OCI-LY3 (cell line): ENCODE results near the gene TBC1D32.
"Not testable (repeated sequence)": the region's sequence is repeated elsewhere in the genome, so short reads cannot be mapped to it uniquely, and the experiment has no call there.

Source experiments
- H2AFZ ChIP-seq: fragments of 200-600, 300-600 bp; shearing (Covaris generic); 2 replicates; pipeline ENCODE4 v1.6.0; 2014; ENCODE audit warnings: antibody characterized with exemption, low read depth, low read length
- H3K27ac ChIP-seq: fragments of 200-600, 300-600 bp; sonication (generic); 2 replicates; pipeline ENCODE4 v1.5.1; 2014; ENCODE audit warnings: mild to moderate bottlenecking, low read length, moderate library complexity, mixed read lengths
- H3K27me3 ChIP-seq: fragments of 200-600, 300-600 bp; sonication (generic); 2 replicates; pipeline ENCODE4 v1.6.1; 2014; ENCODE audit warnings: low read depth, low read length, mixed read lengths
- H3K36me3 ChIP-seq: fragments of 200-600, 300-600 bp; sonication (generic); replicated peaks from 2 replicates; pipeline ENCODE3; 2014; ENCODE audit warnings: low read depth, low read length, mixed read lengths
- H3K4me1 ChIP-seq: fragments of 300-600, 200-600 bp; sonication (generic); 2 replicates; pipeline ENCODE4 v1.6.1; 2014; ENCODE audit warnings: low read length, mixed read lengths
- H3K4me2 ChIP-seq: fragments of 200-600, 300-600 bp; sonication (generic); 2 replicates; pipeline ENCODE4 v1.6.1; 2014; ENCODE audit warnings: low read length, mixed read lengths
- H3K4me3 ChIP-seq: fragments of 300-600, 200-600 bp; sonication (generic); 2 replicates; pipeline ENCODE4 v1.5.1; 2014; ENCODE audit warnings: antibody characterized with exemption, mild to moderate bottlenecking, low read length, moderate library complexity
- H3K79me2 ChIP-seq: fragments of 300-600, 200-600 bp; shearing (Covaris generic); 2 replicates; pipeline ENCODE4 v1.6.1; 2014; ENCODE audit warnings: mild to moderate bottlenecking, low read length, mixed read lengths
- H3K9ac ChIP-seq: fragments of 300-600, 200-600 bp; shearing (Covaris generic); 2 replicates; pipeline ENCODE4 v1.6.0; 2014; ENCODE audit warnings: mild to moderate bottlenecking, low read length, moderate library complexity
- H3K9me3 ChIP-seq: fragments of 200-600, 300-600 bp; shearing (Covaris generic); 2 replicates; pipeline ENCODE4 v1.6.1; 2014; ENCODE audit warnings: low read length, mixed read lengths; ENCODE audit not compliant: insufficient read depth
- H4K20me1 ChIP-seq: fragments of 200-600, 300-600 bp; sonication (generic); 2 replicates; pipeline ENCODE4 v1.6.1; 2016; ENCODE audit warnings: low read length, mixed read lengths; ENCODE audit not compliant: insufficient read depth
- EZH2phosphoT487 ChIP-seq: fragments of 200-600 bp; shearing (Covaris generic); IDR thresholded peaks from 2 replicates; pipeline ENCODE4 v1.6.1; 2018; ENCODE audit warnings: antibody characterized with exemption, mixed run types, low read depth
- TF ChIP-seq, protein P1 (sequence below): fragments of 200-600, 300-600 bp; sonication (generic); IDR thresholded peaks from 2 replicates; pipeline ENCODE4 v1.5.1; 2014; ENCODE audit warnings: antibody characterized with exemption, low read length, low read depth

Gene TBC1D32

GRCh38 chr6:121086876-121087275 is 247.4 kb downstream of the TBC1D32 start:
- Histone ChIP-seq H3K27ac (no peak overlapping the region), H3K79me2 (no peaks in the 10 kb centered on the region), H3K4me2 (no peak overlapping the region), H3K9ac (no peak overlapping the region), H3K36me3 (no peaks in the 10 kb centered on the region), H3K27me3 (no peaks in the 10 kb centered on the region), H3K9me3 (no peaks in the 10 kb centered on the region), H3K4me3 (no peak overlapping the region), H4K20me1 (no peaks in the 10 kb centered on the region), H2AFZ (no peak overlapping the region), H3K4me1 (no peaks in the 10 kb centered on the region)
- TF ChIP-seq, protein P1, sequence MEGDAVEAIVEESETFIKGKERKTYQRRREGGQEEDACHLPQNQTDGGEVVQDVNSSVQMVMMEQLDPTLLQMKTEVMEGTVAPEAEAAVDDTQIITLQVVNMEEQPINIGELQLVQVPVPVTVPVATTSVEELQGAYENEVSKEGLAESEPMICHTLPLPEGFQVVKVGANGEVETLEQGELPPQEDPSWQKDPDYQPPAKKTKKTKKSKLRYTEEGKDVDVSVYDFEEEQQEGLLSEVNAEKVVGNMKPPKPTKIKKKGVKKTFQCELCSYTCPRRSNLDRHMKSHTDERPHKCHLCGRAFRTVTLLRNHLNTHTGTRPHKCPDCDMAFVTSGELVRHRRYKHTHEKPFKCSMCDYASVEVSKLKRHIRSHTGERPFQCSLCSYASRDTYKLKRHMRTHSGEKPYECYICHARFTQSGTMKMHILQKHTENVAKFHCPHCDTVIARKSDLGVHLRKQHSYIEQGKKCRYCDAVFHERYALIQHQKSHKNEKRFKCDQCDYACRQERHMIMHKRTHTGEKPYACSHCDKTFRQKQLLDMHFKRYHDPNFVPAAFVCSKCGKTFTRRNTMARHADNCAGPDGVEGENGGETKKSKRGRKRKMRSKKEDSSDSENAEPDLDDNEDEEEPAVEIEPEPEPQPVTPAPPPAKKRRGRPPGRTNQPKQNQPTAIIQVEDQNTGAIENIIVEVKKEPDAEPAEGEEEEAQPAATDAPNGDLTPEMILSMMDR = no peak
- no peak for TF ChIP-seq EZH2phosphoT487

- no peaks in the 10 kb centered on the region for H3K27me3 ChIP-seq
- no peak overlapping the region for H3K4me3 ChIP-seq
- no peak overlapping the region for H2AFZ ChIP-seq
- H3K36me3 ChIP-seq = no peaks in the 10 kb centered on the region
- no peak overlapping the region for H3K9ac ChIP-seq
- TF ChIP-seq, protein P1 = no peak
- no peak for TF ChIP-seq EZH2phosphoT487
- H3K27ac ChIP-seq = no peak overlapping the region
- no peak overlapping the region for H3K4me2 ChIP-seq
- no peaks in the 10 kb centered on the region for H3K4me1 ChIP-seq
- H3K9me3 ChIP-seq = no peaks in the 10 kb centered on the region
- H4K20me1 ChIP-seq = no peaks in the 10 kb centered on the region
- no peaks in the 10 kb centered on the region for H3K79me2 ChIP-seq
These were observed 258.2 kb downstream of the TBC1D32 start for GRCh38 chr6:121076119-121076518.

- H3K4me3 ChIP-seq, H3K4me1 ChIP-seq, H3K36me3 ChIP-seq, H3K27ac ChIP-seq, H4K20me1 ChIP-seq, H3K9ac ChIP-seq, H3K79me2 ChIP-seq, H3K4me2 ChIP-seq, H3K27me3 ChIP-seq, H3K9me3 ChIP-seq, H2AFZ ChIP-seq: not testable (repeated sequence)
These were observed 265.5 kb downstream of the TBC1D32 start for GRCh38 chr6:121068749-121069148.

DNA sequence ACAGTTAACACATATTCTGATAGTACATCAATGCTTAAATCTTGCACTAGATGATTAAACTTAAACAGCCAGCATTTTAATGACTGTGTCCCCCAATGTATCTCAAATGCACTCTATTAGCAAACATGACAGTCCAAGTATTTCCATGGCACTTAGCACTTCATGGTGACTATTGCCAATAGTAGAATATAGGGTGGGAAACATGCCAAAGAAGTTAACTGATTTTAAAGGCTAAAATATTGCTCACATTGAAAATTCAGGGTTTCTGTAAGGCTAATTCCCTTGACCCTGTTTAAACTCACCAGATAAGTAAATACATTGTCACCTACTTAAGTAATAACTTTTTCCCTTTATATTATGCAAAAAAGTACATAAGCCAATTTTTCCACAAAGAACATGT is 266.9 kb downstream of the TBC1D32 start:
- Histone ChIP-seq H3K4me2 (no peak overlapping the region), H3K9ac (no peak overlapping the region), H3K79me2 (no peaks in the 10 kb centered on the region), H2AFZ (no peak overlapping the region), H3K4me3 (no peak overlapping the region), H3K4me1 (no peaks in the 10 kb centered on the region), H3K36me3 (no peaks in the 10 kb centered on the region), H3K27me3 (no peaks in the 10 kb centered on the region), H4K20me1 (no peaks in the 10 kb centered on the region), H3K9me3 (no peaks in the 10 kb centered on the region), H3K27ac (no peak overlapping the region)
- TF ChIP-seq, protein P1 = no peak
- no peak for TF ChIP-seq EZH2phosphoT487

DNA sequence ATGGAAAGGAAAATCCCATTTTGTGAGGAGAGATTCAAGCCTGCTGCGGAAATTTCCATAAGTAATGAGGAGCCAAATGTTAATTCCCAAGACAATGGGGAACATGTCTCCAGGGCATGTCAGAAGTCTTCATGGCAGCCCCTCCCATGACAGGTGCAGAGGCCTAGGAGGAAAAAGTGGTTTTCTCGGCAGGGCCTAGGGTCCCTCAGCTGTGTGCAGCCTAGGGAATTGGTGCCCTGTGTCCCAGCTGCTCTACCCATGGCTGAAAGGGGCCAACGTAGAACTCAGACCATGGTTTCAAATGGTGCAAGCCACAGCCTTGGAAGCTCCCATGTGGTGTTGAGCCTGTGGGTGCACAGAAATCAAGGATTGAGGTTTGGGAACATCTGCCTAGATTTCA is 269.9 kb downstream of the TBC1D32 start:
- no peak for TF ChIP-seq EZH2phosphoT487
- TF ChIP-seq, protein P1 = no peak
- Histone ChIP-seq H3K4me3 (no peak overlapping the region), H3K9ac (no peak overlapping the region), H3K27ac (no peak overlapping the region), H3K4me1 (no peaks in the 10 kb centered on the region), H3K4me2 (no peak overlapping the region), H3K9me3 (no peaks in the 10 kb centered on the region), H2AFZ (no peak overlapping the region), H3K79me2 (no peaks in the 10 kb centered on the region), H4K20me1 (no peaks in the 10 kb centered on the region), H3K36me3 (no peaks in the 10 kb centered on the region), H3K27me3 (no peaks in the 10 kb centered on the region)
